SH-SY5Y (cell line): Measurements from ENCODE around the gene GPR62.

Experiments used
- GATA2 ChIP-seq: IDR thresholded peaks from 2 replicates; pipeline ENCODE4 v1.6.1; 2011; ENCODE audit warnings: mild to moderate bottlenecking, low read depth, low read length
- GATA3 ChIP-seq: IDR thresholded peaks from 2 replicates; pipeline ENCODE4 v1.6.1; 2011; ENCODE audit warnings: low read depth, mild to moderate bottlenecking, low read length, moderate library complexity

GPR62 gene

DNA sequence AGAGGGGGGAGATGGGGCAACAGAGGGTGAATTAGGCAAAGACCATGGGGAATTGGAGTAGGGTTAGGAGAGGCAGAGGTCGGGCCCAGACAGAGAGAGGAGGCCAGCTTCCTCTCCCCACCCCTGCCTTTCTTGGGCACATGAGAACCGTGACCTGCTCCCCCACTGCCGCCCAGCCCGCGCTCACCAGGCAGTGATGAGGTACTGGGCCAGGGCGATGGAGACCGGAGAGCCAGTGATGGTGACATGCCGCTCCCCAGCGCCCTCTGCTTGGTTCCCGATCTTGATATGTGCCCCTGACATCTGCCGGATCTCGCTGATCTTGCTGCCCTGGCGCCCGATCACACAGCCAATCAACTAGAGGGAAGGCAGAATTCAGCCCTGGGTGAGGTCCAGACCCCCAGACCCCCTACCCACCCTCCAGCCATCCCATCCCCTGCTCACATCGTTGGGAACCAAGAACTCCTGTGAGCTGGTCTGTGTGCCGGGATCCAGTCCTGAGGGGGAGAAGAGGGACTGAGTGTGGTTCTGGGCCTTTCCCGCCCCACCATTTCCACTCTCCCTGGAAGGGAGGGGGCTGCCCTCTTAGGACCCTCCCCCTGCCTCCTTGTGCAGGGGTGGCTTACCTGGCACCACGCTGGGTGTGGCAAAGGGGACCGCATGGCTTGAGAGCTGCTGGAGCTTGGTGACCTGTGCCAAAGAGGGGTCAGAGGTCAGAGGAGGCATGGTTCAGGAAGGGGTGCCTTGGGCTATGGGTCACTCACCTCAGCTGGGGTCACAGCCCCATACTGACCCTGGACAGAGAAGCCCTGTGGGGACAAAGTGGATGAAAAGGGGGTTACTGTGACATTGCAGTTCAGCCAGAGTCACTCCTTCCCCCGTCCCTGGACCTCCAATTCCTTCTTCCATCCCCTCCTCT lies 3.7 kb downstream of the GPR62 start:
- TF ChIP-seq GATA2 (no peak), GATA3 (no peak)

- TF ChIP-seq GATA3 = no peak
- no peak for TF ChIP-seq GATA2
These were observed 4.5 kb downstream of the GPR62 start for GRCh38 chr3:51959651-51960050.

- no peak for TF ChIP-seq GATA3
- no peak for TF ChIP-seq GATA2
These were observed 5.2 kb downstream of the GPR62 start for GRCh38 chr3:51960386-51960785.

DNA sequence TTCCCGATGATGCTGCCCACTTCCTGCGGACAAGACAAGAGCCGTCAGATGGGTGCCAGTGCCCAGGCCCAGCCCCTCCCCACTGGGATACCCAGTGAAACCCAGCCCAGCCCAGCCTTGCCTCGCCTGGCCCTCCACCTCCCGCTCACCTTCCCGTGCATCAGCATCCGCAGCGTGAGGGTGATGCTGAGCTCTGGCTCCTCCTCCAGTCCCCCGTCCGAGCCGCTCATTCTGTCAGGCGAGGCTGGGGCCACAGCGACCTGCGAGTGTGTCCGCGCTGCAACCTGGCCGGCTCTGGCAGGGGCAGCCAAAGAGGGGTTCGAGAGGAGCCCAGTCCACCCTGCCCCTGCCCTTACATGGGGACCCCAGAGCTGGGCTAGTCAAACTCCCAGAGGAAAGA lies 5.8 kb downstream of the GPR62 start:
- TF ChIP-seq GATA2 (no peak), GATA3 (no peak)

DNA sequence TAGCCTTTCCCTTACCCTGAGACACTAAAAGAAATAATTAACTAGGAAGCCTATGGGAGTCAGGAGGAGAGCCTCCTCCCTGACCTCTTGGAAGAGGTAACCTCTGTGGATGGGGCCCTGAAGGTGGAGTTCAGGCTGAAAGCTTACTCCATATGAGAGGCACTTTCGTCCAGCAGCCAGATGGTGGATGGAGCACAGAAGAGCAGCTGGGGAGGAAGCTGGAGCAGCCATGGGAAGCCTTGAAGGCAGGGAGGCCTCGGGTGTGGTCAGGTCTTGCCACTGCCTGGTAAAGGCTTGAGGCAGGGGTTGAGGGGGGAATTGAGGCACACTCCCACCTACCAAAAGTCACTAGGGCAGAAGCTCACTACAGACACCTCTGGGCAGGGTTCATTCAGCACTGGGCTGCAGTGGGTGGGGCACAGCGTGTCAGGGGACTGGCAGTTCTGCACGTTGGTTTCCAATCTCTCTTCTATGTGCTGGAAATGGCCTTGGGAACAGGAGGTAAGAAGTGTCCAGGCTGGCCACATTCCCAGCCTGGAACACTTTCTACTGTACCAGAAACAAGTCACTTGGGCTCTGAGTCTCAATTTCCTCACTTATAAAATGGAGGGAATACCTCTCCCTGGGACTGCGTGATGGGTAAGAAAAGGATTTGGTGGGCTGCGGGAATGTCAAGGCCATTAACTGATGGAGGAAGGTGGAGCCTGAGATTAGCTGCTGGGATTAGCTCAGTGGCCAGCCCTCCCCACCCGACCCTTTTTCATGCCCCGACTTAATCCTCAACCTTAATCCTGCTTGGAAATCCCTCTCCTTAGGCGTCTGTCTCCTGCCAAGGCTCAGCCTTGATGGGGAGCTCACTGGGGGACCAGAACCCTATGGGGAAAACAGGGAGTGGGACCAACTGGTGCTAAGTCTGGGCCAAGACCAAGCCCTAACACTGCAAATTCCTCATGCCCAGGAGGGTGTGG lies 6.7 kb downstream of the GPR62 start:
- TF ChIP-seq GATA3 (no peak), GATA2 (no peak)

DNA sequence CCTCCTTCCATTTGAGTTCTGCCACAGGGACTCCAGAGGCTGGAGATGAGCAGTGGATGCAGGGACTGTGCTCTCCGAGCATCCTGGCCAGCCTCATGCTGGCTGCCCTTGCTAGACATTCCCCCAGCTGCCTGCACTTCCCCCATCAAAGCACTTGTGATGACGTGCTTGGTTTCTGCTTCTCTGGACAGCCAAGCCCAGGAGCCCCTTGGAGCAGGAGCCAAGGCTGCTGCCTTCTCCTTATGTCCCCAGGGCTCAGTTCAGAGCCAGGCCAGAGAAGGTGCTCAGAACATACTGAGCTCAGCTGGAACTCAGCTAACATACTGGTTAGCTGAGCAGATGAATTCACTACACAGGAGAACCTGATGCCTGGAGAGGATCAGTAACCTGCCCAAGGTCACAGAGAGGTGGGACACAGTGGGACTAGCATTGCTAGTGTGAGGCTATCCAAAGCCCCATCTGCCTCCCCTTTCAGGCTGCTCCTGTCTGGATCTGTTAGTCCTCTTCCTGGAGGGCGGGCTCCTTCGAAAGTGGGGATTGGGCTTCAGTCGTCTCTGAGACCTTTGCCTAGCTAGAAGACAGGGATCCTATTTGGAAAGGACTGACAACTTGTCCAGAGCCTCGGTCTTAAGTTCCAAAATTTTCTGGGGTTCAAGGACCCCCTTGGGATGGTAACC lies 7.8 kb downstream of the GPR62 start:
- TF ChIP-seq GATA3 (no peak), GATA2 (no peak)

- no peak for TF ChIP-seq GATA3
- no peak for TF ChIP-seq GATA2
These were observed 8.8 kb downstream of the GPR62 start for GRCh38 chr3:51963951-51964451.

DNA sequence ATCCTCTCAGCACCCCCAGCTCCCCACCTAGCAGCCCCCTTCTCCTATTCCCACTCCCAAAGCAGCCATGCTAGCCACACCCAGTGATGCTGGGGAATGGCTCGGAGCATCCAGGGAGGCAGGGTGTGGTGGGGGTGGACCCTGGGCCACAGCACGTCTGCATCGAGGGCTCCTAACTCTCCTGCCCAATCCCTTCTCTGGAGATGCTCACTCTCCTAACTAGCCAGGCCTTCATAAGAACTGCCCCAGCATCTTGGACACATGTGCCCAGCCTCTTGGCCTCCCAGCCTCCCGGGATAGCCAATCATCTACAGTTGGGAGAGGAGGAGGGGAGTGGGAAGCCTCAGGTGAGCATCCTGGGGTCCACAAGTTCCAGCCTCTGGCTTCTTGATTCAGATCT lies 9.3 kb downstream of the GPR62 start:
- no peak for TF ChIP-seq GATA3
- TF ChIP-seq GATA2 = no peak

GRCh38 chr3:51966016-51966415 lies 10.8 kb downstream of the GPR62 start:
- TF ChIP-seq GATA2 = no peak
- TF ChIP-seq GATA3 = no peak

DNA sequence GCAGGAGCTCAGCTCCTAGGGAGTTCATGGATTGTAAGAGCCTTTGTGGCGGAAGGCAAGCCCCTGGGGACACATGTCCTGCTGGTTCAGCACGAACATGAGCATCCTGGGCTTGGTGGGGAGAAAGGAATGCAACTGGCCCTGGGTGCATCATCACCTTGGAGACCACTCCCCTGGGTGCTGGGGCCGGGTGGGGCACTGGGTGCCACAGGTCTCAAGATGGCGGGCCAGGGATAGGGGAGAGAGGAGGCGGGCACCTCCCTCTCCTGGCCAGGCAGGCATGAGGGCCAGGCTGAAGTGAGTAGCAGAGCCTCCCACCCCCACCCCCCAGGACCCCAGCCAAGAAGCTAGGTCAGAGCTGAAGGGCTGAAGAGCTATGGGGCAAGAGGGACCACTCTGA lies 11.3 kb downstream of the GPR62 start:
- TF ChIP-seq GATA2 (no peak), GATA3 (no peak)

- TF ChIP-seq GATA2 (no peak), GATA3 (no peak)
These were observed 11.8 kb downstream of the GPR62 start for GRCh38 chr3:51966922-51967383.

- TF ChIP-seq GATA3 (no peak), GATA2 (no peak)
These were observed 12.4 kb downstream of the GPR62 start, which contains the start of gene PCBP4 for GRCh38 chr3:51967384-51968169. Gene PCBP4, minus strand, starts transcription at chr3:51967454. Its CDS starts 6,214 bp downstream, at chr3:51961240.
